HG02763 (cell line): Measurements from ENCODE around the gene TPST1.

Source experiments
- ATAC-seq: cut with Tn5 transposase; IDR thresholded peaks from one replicate; pipeline ENCODE4 v1.9.1; 2021; ENCODE audit warnings: mild to moderate bottlenecking, moderate library complexity; ENCODE audit not compliant: unreplicated experiment

TPST1 gene

GRCh38 chr7:66237906-66238772, 33.0 kb downstream of the TPST1 start:
- ATAC-seq, result peak; percentile 58

GRCh38 chr7:66238773-66239466, 33.8 kb downstream of the TPST1 start:
- peak; percentile 35 for ATAC-seq

GRCh38 chr7:66239467-66239856, 34.3 kb downstream of the TPST1 start:
- no peak for ATAC-seq

GRCh38 chr7:66245008-66245407, 39.9 kb downstream of the TPST1 start:
- no peak for ATAC-seq

GRCh38 chr7:66246554-66247171, 41.5 kb downstream of the TPST1 start:
- no peak for ATAC-seq

GRCh38 chr7:66247380-66248078, 42.4 kb downstream of the TPST1 start:
- ATAC-seq, result no peak

- ATAC-seq, result no peak
Observed at GRCh38 chr7:66250711-66251110, 45.6 kb downstream of the TPST1 start.

- no peak for ATAC-seq
Observed at GRCh38 chr7:66255534-66256100, 50.5 kb downstream of the TPST1 start.

GRCh38 chr7:66256281-66256680, 51.1 kb downstream of the TPST1 start:
- no peak for ATAC-seq

GRCh38 chr7:66257481-66257880, 52.3 kb downstream of the TPST1 start:
- no peak for ATAC-seq

GRCh38 chr7:66258409-66258808, 53.3 kb downstream of the TPST1 start:
- no peak for ATAC-seq

GRCh38 chr7:66261941-66262340, 56.8 kb downstream of the TPST1 start:
- no peak for ATAC-seq

- no peak for ATAC-seq
Observed at GRCh38 chr7:66263936-66264335, 58.8 kb downstream of the TPST1 start.

GRCh38 chr7:66265566-66265965, 60.4 kb downstream of the TPST1 start:
- ATAC-seq, result no peak

- no peak for ATAC-seq
Observed at GRCh38 chr7:66267249-66267648, 62.1 kb downstream of the TPST1 start.

GRCh38 chr7:66269978-66270377, 64.8 kb downstream of the TPST1 start:
- no peak for ATAC-seq

- no peak for ATAC-seq
Observed at GRCh38 chr7:66272321-66272720, 67.2 kb downstream of the TPST1 start.

- no peak for ATAC-seq
Observed at GRCh38 chr7:66276363-66276762, 71.2 kb downstream of the TPST1 start.

GRCh38 chr7:66277492-66277891, 72.4 kb downstream of the TPST1 start:
- no peak for ATAC-seq

- ATAC-seq, result no peak
Observed at GRCh38 chr7:66279912-66280311, 74.8 kb downstream of the TPST1 start.
